Lower leg skin (tissue), 4 donors: ENCODE measurements around the gene FOSB. TPM values are rescaled to one million over a fixed set of nuclear protein-coding genes. Genes with fewer than 3 reads are reported as not detected.

Source experiments
- DNase-seq, 2 donors: peaks; one replicate each; pipeline ENCODE4 v3.0.0-alpha.2; 2019; ENCODE audit warnings: low spot score in 2 of 2
- H3K4me3 ChIP-seq: fragments of 200-600 bp; sonication (generic); 2 replicates; pipeline ENCODE4 v1.5.1; 2017; ENCODE audit warnings: mild to moderate bottlenecking, low read depth; ENCODE audit not compliant: poor library complexity, severe bottlenecking
- CTCF ChIP-seq, 3 donors: fragments of 450-650 bp; IDR thresholded peaks; one replicate each; pipeline ENCODE4 v1.5.1; 2016; ENCODE audit warnings: antibody characterized with exemption in 3 of 3, mild to moderate bottlenecking in 3 of 3, moderate library complexity in 2 of 3
- POLR2A ChIP-seq, 2 donors: fragments of 450-650 bp; IDR thresholded peaks; one replicate each; pipeline ENCODE4 v1.6.1; 2016 to 2017; ENCODE audit warnings: antibody characterized with exemption in 2 of 2, mild to moderate bottlenecking in 1 of 2, moderate library complexity in 1 of 2
- WGBS, 2 donors: methylation state at CpG; one replicate each; pipeline ENCODE4 v1.1.5; 2018; 5-methylcytosine and 5-hydroxymethylcytosine counted together
- intact Hi-C: fragments of 100-400 bp; cut with DNase I; formaldehyde crosslinking; loops from one replicate; pipeline ENCODE4 v1.15.0; 2023; ENCODE audit warnings: low total_unique reads
- total RNA-seq, 4 donors: library from RNA; depleted of rRNA; stranded (reverse); fragments of >200 nt; gene quantifications; one replicate each; pipeline ENCODE4 v1.1.0, GENCODE V29; 2016

The FOSB gene
- total RNA-seq, 4 donors from 2014 or later, result 5.9 to 18.2 (median 11.2) TPM

DNA sequence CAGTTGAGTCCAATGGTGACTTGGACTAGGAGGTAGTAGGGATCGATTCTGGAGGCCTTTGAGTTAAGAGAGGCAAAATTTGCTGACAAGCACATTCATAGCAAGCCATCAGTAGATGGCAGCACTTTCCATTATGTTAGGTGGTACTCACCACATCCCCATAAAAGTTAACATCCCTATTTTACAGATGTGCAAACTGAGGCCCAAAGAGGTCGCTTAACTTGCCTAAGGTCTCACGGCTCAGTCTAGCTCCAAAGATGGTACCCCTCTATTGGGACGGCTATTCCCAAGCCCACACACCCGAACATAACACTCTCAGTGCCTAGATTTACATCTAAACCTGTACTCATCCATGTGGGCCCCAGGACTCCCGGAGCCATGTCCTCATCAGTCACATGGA is 21.5 kb upstream of the FOSB start:
- no peak for DNase-seq
- 74 to 78% methylated on average over 6 of the region's 6 CpGs for WGBS, 2 donors
- no peak overlapping the region for H3K4me3 ChIP-seq
- TF ChIP-seq CTCF (IDR thresholded peaks at IDR 0.05), result no peak
- TF ChIP-seq POLR2A (IDR thresholded peaks at IDR 0.05), result no peak
- intact Hi-C loops, result no loop called here

- WGBS, 2 donors, result 28 to 38% methylated on average over 7 of the region's 7 CpGs
- intact Hi-C loops, result no loop called here
Measured at GRCh38 chr19:45446944-45447343, 20.9 kb upstream of the FOSB start.

GRCh38 chr19:45448425-45448756 is 19.4 kb upstream of the FOSB start:
- 57 to 59% methylated on average over 3 of the region's 3 CpGs for WGBS, 2 donors
- no peak for DNase-seq
- TF ChIP-seq CTCF (IDR thresholded peaks at IDR 0.05) (no peak), POLR2A (IDR thresholded peaks at IDR 0.05) (no peak)
- H3K4me3 ChIP-seq, result no peak overlapping the region
- intact Hi-C loops, result no loop called here

More at GRCh38 chr19:45446944-45447343, 20.9 kb upstream of the FOSB start:
- peak; percentile 90 to 95 for DNase-seq
- no peak overlapping the region for H3K4me3 ChIP-seq
- no peak for TF ChIP-seq POLR2A (IDR thresholded peaks at IDR 0.05)
- no peak for TF ChIP-seq CTCF (IDR thresholded peaks at IDR 0.05)

DNA sequence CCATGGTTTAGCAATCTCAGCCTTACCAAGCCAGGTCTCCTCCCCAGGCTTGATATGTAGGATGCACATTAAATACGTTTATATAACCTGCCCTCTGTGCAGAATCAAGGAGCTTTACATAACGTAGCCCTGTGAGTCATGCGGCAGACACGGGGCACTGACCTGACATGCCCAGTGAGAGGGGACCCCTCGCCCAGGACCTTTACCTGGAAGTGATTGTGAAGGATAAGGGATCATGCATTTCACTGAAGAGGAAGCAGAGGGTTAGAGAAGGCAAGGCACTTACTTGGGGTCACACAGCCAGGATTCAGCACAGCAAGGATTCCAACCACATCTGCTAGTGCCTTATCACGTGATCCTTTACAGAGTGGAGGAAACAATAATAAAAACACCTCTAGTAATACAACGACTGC is 18.9 kb upstream of the FOSB start:
- no peak overlapping the region for H3K4me3 ChIP-seq
- no peak for DNase-seq

GRCh38 chr19:45450012-45450333 is 17.8 kb upstream of the FOSB start:
- WGBS, 2 donors, result 12 to 18% methylated on average over 5 of the region's 5 CpGs
- peak overlapping the region; percentile 50 for H3K4me3 ChIP-seq
- intact Hi-C loops, result no loop called here
- TF ChIP-seq CTCF (IDR thresholded peaks at IDR 0.05) (no peak), POLR2A (IDR thresholded peaks at IDR 0.05) (no peak)
- DNase-seq, result no peak

More for the DNA sequence above, 18.9 kb upstream of the FOSB start:
- TF ChIP-seq POLR2A (IDR thresholded peaks at IDR 0.05), result no peak
- no peak for TF ChIP-seq CTCF (IDR thresholded peaks at IDR 0.05)
- WGBS, 2 donors, result 35 to 44% methylated on average over 7 of the region's 7 CpGs
- intact Hi-C loops, result no loop called here

DNA sequence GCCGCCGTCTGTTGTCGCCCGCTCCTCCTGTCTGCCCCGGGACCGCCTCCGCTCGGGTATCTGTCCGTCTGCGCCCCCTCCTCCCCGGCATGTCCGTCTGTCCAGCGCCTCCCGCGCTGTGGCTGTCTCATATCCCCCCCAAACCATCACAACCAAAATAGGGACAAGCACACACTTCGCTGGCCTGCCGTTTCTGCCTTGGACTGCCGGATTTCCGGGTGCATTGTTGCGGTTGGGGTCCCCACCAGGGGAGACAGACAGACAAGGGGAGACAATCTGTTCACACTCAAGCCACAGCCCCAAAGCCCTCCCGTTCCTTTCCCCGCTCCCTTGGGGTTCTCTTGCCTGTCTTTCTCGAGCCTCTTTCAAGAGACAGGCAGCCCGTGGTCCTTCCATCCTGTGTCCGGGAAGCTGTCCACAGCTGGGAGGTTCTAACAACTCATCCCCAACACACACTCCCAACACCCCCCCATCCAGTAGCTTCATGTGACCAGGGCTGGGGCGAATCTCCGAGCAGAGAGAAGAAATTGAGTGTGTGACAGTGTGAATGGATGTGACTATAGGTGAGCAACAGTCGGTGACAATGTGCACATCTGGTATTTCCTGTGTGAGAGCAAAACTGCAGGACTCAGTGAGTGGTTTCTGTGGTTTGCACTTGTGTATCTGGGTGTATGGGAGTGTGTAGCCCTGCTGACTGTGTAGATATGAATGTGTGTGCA is 16.5 kb upstream of the FOSB start:
- DNase-seq, result peak in 1 of 2 donors; percentile 93
- TF ChIP-seq CTCF (IDR thresholded peaks at IDR 0.05) (no peak), POLR2A (IDR thresholded peaks at IDR 0.05) (no peak)
- peak overlapping the region; percentile 42 for H3K4me3 ChIP-seq
- 1 to 2% methylated on average over 20 to 28 of the region's 28 CpGs for WGBS, 2 donors
- intact Hi-C loops, result no loop called here
